ELR (cell line): ENCODE results near the gene ARHGDIG.

ENCODE experiments used
- DNase-seq: peaks from one replicate; pipeline ENCODE4 v3.0.0-alpha.2; 2015; ENCODE audit warnings: low read depth

ARHGDIG gene

DNA sequence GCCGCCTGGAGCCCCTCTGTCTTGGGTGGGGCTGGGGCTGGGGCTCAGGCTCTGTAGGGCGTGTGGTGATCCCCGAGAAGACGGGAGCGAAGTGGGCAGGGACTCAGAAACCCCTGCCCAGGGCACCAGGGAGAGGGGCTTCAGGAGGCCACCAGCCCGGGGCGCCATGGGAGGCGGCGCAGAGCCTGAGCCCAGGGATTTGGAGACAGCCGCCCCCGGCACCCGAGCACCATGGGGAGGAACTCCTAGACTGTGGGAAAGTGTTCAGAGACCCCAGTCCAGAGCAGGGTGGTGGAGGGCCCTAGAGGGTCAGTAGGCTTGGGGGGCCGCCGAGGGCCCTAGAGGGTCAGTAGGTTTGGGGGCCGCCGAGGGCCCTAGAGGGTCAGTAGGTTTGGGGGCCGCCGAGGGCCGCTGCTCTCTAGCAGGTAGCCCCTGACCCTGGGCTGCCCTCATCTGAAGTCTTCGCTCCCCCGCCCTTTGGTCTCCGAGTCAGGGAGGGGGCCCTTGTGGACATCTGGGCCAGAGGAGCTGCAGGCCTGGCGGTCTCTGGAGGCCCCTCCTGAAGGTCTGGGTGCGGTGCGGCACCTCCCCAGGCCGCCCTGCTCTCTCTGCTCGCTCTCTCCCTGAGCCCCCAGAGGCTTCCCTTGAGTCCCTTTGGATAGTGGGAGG, 734 bp downstream of the ARHGDIG start:
- DNase-seq: no peak

DNA sequence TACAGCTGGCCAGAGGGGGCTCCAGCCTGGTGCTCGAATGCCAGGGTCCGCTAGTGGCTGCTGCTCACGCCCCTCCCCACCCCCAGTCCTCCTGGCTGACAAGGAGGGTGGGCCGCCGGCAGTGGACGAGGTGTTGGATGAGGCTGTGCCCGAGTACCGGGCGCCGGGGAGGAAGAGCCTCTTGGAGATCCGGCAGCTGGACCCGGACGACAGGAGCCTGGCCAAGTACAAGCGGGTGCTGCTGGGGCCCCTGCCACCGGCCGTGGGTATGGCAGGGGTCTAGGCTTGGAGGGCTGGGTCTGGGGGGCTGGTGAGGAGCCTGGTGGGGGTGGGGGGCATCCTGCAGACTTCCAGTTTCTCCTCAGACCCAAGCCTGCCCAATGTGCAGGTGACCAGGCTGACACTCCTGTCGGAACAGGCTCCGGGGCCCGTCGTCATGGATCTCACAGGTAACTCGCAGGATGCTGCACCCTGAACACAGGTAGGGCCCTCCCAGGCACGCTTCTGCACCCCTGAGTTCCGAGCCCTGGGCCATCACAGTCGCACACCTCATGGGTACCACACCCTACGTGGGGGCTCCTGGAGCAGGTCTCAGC, 1.4 kb downstream of the ARHGDIG start:
- no peak for DNase-seq

DNA sequence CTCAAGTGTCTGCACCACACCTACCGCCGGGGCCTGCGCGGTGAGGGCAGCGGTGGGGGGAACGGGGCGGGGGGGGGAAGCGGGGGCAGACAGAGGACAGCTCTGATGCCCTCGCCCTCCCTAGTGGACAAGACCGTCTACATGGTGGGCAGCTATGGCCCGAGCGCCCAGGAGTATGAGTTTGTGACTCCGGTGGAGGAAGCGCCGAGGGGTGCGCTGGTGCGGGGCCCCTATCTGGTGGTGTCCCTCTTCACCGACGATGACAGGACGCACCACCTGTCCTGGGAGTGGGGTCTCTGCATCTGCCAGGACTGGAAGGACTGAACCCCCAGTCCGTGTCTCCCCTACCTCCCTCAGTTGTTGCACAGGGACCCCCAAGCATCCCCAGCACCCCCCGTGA, 2.1 kb downstream of the ARHGDIG start:
- no peak for DNase-seq

DNA sequence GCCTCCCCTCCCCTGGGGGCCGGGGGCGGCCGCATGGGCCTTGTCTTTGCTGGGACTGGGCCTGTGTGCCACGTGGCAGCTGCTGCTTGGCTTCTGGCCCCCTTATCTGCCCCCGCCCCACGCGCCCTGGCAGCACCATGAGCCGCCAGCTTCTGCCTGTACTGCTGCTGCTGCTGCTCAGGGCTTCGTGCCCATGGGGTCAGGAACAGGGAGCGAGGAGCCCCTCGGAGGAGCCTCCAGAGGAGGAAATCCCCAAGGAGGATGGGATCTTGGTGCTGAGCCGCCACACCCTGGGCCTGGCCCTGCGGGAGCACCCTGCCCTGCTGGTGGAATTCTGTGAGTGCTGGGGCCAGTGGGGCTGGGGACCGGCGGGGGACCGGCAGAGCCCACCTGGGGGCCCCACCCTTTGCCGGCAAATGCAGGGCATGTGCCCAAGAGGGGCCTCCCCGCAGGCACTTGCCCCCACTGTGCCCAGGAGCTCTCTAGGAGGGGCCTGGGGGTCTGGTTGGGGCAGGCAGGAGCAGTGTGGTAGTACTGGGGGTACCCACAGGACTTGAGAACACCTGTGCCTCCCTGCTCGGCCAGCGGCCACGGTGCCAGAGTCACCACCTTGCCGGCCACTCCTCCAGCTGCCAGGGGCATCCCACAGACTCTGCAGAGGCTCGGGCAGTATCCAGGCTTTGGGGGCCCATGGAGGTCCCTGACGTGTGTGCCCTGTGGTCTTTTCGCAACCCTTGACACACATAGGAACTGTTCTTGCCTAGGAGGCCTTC, 2.8 kb downstream of the ARHGDIG start, which contains the start of gene PDIA2:
TSS of gene PDIA2 (plus strand) at position 132 of the 773 bp plus-strand sequence. CDS start at position 138, 6 bp downstream.
- DNase-seq: no peak

DNA sequence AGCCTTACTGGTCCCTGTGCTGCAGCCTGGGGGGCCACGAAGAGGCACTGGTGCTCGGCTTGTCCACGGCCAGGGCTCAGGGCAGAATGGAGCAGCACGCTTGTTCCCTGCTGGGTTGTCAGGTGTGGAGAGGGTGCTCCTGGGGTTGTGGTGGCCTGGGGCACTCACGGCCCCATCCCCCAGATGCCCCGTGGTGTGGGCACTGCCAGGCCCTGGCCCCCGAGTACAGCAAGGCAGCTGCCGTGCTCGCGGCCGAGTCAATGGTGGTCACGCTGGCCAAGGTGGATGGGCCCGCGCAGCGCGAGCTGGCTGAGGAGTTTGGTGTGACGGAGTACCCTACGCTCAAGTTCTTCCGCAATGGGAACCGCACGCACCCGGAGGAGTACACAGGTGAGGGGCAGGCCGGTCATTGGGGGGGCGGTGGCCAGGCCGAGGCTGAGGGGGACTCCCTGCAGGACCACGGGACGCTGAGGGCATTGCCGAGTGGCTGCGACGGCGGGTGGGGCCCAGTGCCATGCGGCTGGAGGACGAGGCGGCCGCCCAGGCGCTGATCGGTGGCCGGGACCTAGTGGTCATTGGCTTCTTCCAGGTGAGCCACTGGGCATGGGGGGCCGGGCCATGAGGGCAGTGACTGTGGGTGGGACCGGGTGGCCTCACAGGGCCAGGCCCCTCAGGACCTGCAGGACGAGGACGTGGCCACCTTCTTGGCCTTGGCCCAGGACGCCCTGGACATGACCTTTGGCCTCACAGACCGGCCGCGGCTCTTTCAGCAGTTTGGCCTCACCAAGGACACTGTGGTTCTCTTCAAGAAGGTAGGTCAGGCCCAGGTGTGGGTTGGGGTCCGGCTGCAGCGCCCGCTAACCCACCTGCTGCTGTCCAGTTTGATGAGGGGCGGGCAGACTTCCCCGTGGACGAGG, 4.1 kb downstream of the ARHGDIG start:
- no peak for DNase-seq

DNA sequence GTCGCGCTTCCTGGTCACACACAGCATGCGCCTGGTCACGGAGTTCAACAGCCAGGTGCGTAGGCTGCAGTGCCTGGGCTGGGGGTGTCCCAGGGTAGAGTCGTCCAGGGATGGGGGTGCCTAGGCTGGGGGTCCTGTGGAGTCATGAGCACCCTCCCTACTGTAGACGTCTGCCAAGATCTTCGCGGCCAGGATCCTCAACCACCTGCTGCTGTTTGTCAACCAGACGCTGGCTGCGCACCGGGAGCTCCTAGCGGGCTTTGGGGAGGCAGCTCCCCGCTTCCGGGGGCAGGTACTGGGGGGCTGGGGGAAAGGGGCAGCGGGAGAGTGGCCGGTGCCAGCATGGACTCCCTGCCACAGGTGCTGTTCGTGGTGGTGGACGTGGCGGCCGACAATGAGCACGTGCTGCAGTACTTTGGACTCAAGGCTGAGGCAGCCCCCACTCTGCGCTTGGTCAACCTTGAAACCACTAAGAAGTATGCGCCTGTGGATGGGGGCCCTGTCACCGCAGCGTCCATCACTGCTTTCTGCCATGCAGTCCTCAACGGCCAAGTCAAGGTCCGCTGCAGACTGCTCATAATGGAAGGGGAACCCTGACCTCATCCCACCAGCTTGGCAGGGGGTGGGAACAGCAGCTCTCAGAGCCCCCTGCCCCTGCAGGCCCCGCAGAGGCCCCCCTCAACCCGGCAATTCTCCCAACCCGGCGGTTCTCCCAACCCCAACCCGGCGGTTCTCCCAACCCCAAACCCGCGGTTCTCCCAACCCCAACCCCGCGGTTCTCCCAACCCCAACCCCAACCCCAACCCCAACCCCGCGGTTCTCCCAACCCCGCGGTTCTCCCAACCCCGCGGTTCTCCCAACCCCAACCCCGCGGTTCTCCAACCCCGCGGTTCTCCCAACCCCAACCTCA, 5.0 kb downstream of the ARHGDIG start:
- DNase-seq: no peak

DNA sequence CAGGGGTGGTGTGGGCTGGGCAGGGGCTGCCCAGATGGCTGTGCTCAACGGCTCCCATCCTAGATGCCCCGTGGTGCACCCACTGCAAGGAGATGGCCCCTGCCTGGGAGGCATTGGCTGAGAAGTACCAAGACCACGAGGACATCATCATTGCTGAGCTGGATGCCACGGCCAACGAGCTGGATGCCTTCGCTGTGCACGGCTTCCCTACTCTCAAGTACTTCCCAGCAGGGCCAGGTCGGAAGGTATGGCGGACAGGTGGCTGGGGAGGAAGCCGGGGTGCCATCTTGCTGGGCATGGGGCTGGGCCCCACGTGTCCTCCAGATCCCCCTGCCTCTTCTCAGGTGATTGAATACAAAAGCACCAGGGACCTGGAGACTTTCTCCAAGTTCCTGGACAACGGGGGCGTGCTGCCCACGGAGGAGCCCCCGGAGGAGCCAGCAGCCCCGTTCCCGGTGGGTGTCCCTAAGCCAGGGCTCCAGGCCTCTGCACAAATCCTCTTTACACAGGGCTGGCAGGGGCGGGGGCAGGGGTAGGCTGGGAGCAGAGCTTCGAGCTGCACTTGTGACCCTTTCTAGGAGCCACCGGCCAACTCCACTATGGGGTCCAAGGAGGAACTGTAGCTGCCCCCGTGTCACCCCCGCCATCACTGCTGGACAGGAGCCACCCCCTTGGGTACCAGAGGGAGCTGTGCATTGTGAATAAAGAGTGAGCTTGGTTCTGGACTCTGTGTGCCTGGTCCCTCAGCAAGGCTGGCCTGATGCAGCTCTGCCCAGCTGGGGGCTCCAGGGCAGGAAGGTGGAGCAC, 6.3 kb downstream of the ARHGDIG start:
- DNase-seq: no peak

DNA sequence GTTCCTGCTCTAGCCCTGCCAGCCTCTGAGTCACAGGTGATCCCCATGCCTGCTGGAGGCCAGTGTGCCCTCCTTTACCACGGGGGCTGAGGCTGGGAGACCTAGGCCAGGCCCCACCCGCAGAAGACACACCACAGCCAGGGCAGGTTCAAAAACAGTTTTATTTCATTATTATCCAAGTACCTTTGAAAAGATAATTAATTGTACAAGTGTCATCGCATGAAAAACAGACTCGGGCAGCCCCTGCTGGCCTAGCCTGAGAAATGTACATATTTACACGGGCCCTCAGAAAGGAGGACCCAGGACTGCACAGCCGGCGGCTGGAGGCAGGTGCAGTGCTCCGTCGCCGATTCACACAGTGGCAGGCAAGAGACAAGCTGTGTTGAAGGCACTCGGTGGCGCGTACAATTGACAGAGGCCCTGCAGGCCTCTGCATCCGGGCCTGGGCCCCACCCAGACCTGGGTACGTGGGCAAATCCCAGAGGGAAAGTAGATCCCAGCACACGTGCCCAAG, 7.0 kb downstream of the ARHGDIG start:
- no peak for DNase-seq

DNA sequence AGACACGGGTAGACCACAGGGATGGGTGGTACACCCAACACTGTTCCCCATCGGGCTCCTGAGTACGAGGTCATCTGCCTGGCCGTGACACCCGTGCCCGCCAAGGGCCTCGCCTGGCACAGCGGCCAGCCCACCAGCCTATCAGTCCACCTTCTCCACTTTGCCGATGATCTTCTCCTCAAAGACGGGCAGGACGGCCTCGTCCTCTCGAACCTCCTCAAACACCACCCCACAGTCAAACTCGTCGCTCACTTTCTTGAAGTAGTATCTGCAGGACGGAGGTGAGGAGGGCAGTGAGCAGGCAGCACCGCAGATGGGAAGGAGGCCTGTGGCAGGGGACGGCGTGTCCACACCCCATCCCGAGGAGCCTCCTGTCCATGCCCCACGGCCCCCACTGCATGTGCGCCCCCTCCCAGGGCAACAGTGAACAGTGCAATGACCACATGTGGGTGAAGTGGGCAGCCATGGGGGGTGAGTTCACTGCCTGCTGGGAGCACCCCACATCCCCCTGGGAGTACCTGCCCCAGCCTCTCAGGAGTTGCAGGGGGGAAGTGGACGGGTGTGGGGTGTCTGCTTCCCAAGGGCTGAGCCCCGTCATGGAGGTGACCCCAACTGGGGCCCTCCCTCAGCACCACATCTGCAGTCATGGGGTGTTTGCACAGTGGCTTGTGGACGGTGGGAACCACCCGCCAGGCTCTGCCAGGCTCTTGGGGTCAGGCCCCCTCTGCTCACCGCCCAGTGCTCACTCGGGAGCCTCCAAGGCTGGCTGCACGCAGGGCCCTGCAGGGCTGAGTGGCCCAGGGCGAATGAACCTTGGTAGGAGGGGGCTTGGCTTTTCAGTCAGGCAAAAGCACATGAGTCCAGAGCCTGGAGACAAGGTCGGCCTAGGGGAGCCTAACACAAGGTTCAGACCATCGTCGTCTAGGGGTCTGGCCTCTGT, 7.9 kb downstream of the ARHGDIG start:
- no peak for DNase-seq

DNA sequence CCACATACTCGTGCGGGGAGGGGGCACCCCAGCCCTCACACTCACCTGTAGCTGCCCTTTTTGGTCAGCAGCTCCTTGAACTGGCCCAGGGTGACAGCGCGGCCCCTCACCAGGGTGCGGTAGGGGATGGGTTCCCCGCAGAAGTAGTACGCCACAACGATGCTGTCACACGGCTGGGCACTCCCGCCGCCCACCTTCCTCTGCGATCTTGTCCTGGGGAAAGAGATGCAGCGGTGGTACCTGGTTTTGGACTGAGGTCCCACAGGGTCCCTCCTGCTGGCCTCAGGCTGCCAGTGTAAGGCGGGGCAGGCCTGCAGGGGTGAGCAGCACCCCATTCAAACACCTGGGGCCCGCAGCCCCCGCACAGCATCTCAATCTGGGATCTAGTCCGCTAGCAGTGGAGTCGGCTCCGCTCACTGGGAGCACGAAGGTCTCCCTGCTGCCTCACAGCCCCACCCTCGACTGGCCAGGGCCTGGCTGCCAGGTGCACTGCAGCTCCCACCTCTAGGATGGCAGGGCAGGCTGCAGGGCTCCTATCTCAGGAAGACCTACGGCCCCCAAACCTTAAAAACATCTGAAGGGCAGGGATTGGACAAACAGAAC, 9.1 kb downstream of the ARHGDIG start:
- no peak for DNase-seq

DNA sequence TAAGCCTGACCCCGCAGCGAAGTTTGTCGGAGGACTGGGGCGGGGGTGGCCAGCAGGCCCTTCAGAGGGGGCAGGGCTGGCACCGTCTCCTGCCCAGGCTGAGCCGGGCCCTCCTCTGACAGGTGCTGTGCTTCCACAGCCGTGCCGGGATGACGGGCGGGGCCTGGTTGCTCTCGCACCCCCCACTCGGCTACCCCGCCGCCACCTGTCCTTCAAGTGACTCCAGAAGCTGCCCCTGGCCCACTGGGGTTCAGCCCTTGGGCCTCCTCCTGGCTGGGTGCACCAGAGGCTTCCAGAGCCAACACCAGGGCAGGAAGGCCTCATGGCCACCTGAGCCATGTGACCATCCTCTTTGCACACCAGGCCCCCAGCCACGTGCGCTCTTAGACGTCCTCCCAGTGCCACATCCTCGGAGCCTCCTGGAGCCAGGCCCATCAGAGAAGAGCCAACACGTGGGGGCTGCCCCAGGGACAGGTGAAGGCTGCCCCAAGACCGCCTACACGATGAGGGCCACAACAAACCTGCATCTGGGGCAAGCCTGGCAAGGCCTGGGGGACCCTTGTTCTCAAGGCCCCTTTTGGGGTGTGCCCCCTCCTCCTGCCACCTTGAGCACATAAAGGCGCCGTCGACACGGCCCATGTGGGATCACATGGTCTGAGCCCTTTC, 9.8 kb downstream of the ARHGDIG start:
- no peak for DNase-seq

DNA sequence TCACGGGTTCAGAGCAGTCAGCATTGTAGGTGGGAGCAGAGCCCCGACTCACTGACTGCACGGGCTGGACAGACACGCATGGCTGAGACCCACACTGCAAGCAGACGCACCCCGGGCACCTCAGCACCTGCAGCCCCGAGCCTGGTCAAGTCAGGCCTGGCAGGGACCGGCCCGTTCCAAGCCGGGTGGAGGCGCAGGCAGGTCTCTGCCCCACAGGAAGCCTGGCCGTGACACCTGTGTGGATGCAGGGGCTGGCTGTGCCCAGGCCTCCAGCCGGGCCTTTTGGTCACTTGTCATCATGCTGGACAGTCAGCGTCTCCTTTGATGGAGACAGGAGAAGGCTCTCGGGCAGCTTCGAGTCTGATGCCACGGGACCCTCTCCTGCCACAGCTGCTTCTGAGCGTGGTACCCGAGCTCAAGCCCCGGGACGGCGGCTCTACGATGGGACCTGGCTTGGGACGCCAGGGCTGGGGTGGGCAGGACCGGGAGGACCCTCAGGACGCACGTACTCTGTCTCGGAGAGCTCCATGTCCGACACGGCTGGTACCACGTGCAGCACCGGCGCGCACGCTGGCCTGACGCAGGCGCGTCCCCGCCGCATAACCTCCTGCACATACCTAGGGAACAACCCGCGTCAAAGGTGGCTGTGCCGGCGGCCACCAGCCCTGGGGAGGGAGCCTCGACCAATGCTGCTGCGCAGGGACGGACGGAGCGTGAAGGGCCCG, 10.5 kb downstream of the ARHGDIG start:
- DNase-seq: no peak

DNA sequence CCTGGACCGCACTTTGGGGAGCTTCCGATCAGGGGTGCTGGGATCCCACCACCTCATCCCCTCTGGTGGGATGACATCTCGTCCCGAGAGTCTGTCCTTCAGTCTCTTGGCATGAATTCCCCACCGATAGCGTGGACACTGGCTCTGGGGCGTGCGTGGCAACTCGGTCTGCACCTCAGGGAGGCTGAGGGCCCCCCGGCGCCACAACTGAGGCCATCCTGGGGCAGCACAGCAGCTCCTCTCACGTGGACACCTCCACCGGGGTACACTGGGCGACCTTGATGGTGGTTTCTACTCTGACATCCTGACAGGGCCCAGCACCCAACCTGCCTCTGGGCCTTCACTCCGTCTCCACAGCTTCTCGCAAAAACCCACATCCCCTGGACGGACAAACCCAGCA, 11.1 kb downstream of the ARHGDIG start:
- no peak for DNase-seq

DNA sequence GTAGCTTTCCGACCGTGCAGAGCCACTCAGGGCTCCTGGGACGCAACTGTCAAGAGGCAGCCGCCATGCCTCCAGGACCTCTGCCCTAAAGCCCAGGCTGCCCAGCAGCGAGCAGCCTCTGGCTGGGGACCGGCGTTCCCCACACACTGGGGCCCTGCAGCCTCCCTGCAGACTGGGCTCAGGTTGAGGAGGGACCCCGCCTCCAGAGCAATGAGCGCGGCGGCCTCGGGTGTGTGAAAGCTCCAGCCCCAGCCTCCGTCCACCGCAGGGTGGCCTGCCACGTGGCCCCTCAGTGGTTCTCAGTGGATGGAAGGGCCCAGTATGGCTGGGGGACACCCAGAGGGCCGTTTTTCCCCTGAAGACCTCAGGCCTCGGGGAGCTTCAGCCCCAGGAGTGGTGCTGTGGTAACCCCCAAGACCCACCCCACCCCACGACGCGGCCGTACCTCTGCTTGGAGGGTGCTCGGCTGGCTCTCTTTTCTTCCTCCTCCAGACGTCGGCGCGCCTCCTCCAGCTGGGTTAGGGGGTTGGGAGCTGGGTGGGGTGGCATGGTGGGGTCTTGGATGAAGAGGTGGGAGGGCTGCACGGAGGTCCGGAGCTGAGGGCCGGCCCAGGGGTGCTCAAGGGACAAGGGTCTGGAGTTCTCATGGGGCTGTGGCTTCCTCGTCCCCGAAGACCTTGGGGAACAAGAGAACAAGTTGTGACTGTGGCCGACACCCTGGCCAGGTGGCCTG, 12.8 kb downstream of the ARHGDIG start:
- DNase-seq: no peak

DNA sequence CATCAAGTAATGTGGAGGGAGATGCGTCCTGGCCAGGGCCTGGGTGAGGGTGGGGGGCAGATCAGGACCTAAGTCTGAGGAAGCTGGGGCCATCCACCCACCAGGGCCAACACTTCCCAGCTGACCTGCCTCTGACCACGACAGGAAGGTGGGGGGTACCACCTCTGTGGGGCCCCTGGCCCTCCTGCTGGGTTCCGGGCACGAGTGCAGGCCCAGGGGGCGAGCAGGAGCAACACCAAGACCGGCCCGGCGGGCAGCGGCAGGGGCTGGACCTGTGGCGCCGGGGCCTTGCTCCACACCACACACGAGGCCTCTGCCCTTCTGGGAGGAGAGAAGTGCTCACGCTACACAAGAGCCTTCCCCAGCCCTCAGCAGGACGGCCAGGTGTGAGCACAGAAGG, 15.9 kb downstream of the ARHGDIG start:
- DNase-seq: no peak

DNA sequence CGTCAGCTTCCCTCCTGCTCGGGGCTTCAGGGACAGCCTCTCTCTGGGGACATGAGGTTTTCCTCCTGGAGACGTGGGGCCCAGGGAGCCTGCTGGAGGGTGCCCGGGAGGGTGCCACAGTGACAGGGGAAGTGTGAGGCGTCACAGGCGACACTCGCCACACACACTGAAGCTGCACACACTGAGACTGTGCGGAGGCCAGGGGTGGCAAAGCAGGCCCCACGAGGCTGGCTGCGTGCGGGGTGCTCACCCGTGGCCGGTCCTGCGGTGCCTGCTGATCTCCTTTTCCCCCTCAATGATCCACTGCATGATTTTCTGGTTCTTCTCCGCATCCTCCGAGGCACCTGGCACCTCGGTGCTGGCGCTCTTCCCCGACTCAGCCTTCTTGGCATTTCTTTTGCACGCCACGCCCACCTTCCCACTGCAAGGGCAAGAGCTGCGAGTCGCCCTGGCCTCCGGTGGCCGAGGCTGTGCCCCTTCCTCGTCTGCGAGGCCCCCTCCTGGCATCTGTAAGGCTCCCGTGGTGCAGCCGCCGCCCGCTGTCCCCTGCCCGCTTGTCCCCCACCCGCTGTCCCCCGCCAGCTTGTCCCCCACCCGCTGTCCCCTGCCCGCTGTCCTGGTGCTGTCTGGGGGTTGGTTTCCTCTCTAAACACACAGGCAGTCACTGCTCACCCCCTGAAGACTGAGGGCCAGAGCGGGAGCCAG, 16.6 kb downstream of the ARHGDIG start:
- DNase-seq: no peak
